DND-41 (cell line): ENCODE results near the gene TTC16.

Experiments used
- ATAC-seq: fragments of 200-7000 bp; cut with Tn5 transposase; 3 replicates; pipeline ENCODE4 v1.9.1; 2021; ENCODE audit warnings: low read depth; ENCODE audit not compliant: insufficient read depth
- DNase-seq: peaks from one replicate; pipeline ENCODE4 v3.0.0-alpha.2; 2020
- H2AFZ ChIP-seq: 2 replicates; pipeline ENCODE4 v1.6.0; 2012; ENCODE audit warnings: low read depth, low read length
- H3K27ac ChIP-seq: 2 replicates; pipeline ENCODE4 v1.5.1; 2012; ENCODE audit warnings: low read length, inconsistent platforms
- H3K27me3 ChIP-seq: fragments of 200-600 bp; sonication (generic); 2 replicates; pipeline ENCODE4 v1.6.0; 2012; ENCODE audit warnings: low read length, mild to moderate bottlenecking, inconsistent platforms; ENCODE audit not compliant: insufficient read depth, poor library complexity
- H3K36me3 ChIP-seq: 2 replicates; pipeline ENCODE4 v1.5.1; 2012; ENCODE audit warnings: low read length, inconsistent platforms; ENCODE audit not compliant: insufficient read depth
- H3K4me1 ChIP-seq: 2 replicates; pipeline ENCODE4 v1.5.1; 2012; ENCODE audit warnings: mild to moderate bottlenecking, low read length; ENCODE audit not compliant: insufficient read depth
- H3K4me2 ChIP-seq: 2 replicates; pipeline ENCODE4 v1.6.0; 2012; ENCODE audit warnings: mild to moderate bottlenecking, moderate library complexity, low read length, inconsistent platforms; ENCODE audit not compliant: insufficient read depth
- H3K4me3 ChIP-seq, 2 experiments: fragments of 200-600 bp in 1 of 2; shearing (Covaris generic) in 1 of 2; 2 replicates each; pipeline ENCODE4 v1.5.1; 2012 to 2016; ENCODE audit warnings: inconsistent platforms in 2 of 2, low read length in 2 of 2, mild to moderate bottlenecking in 2 of 2, low read depth in 1 of 2, moderate library complexity in 1 of 2
- H3K79me2 ChIP-seq: 2 replicates; pipeline ENCODE4 v1.6.0; 2012; ENCODE audit warnings: low read length, inconsistent platforms; ENCODE audit not compliant: insufficient read depth
- H3K9ac ChIP-seq: 2 replicates; pipeline ENCODE4 v1.6.0; 2012; ENCODE audit warnings: low read depth, mild to moderate bottlenecking, inconsistent platforms, low read length, moderate library complexity
- H3K9me3 ChIP-seq: 2 replicates; pipeline ENCODE4 v1.5.1; 2012; ENCODE audit warnings: low read length, moderate library complexity, mild to moderate bottlenecking, inconsistent platforms; ENCODE audit not compliant: insufficient read depth, severe bottlenecking
- H4K20me1 ChIP-seq: 2 replicates; pipeline ENCODE4 v1.6.0; 2012; ENCODE audit warnings: low read length; ENCODE audit not compliant: insufficient read depth
- CTCF ChIP-seq: IDR thresholded peaks from 2 replicates; pipeline ENCODE4 v1.5.1; 2012; ENCODE audit warnings: borderline replicate concordance, low read length, moderate library complexity, mild to moderate bottlenecking; ENCODE audit not compliant: poor library complexity, severe bottlenecking; ENCODE audit errors: extremely low read depth
- EZH2 ChIP-seq: IDR thresholded peaks from 3 replicates; pipeline ENCODE4 v1.6.1; 2012; ENCODE audit warnings: borderline replicate concordance, low read depth, mild to moderate bottlenecking, moderate library complexity, low read length, inconsistent platforms; ENCODE audit not compliant: severe bottlenecking

TTC16 gene

GRCh38 chr9:127716412-127716811 is 533 bp downstream of the TTC16 start:
- no peak overlapping the region for H3K27ac ChIP-seq

GRCh38 chr9:127717766-127718165 is 1.9 kb downstream of the TTC16 start:
- TF ChIP-seq CTCF (no peak), EZH2 (no peak)
- no peaks in the 10 kb centered on the region for H3K36me3 ChIP-seq
- no peak overlapping the region for H3K4me2 ChIP-seq
- H3K4me3 ChIP-seq = no peak overlapping the region
- DNase-seq (no peak), ATAC-seq (no peak)
- no peak overlapping the region for H3K27ac ChIP-seq
- no peaks in the 10 kb centered on the region; the same call in 1 of the 2 replicates for H4K20me1 ChIP-seq
- peaks cover 42% of the 10 kb centered on the region for H3K4me1 ChIP-seq
- H3K79me2 ChIP-seq = no peaks in the 10 kb centered on the region
- no peaks in the 10 kb centered on the region for H3K27me3 ChIP-seq
- no peak overlapping the region for H3K9ac ChIP-seq
- H2AFZ ChIP-seq = no peak overlapping the region
- no peaks in the 10 kb centered on the region for H3K9me3 ChIP-seq

More at GRCh38 chr9:127716412-127716811, 533 bp downstream of the TTC16 start:
- Histone ChIP-seq H2AFZ (no peak overlapping the region), H3K4me1 (peaks cover 50% of the 10 kb centered on the region), H3K9ac (peak overlapping the region; percentile 60; the same call in 1 of the 2 replicates), H3K79me2 (no peaks in the 10 kb centered on the region), H3K36me3 (no peaks in the 10 kb centered on the region), H3K27me3 (no peaks in the 10 kb centered on the region), H4K20me1 (peaks cover 12% of the 10 kb centered on the region), H3K9me3 (no peaks in the 10 kb centered on the region), H3K4me2 (peak overlapping the region; percentile 77), H3K4me3 (peak overlapping the region; percentile 44 to 77; a peak in 3 of 4 replicates)
- DNase-seq (no peak), ATAC-seq (no peak)
- TF ChIP-seq CTCF (no peak), EZH2 (no peak)

- peak overlapping the region; percentile 34 for H3K9ac ChIP-seq
- H3K4me2 ChIP-seq = peak overlapping the region; percentile 11; the same call in 1 of the 2 replicates
- 0 out of 2 replicates have a peak overlapping the region, but pooled peaks have one; percentile 0 for H2AFZ ChIP-seq
- H3K79me2 ChIP-seq = no peaks in the 10 kb centered on the region
- DNase-seq = peak; percentile 77
- peaks cover 30% of the 10 kb centered on the region for H3K4me1 ChIP-seq
- H3K36me3 ChIP-seq = no peaks in the 10 kb centered on the region
- peak; percentile 60 for ATAC-seq
- H3K27ac ChIP-seq = peak overlapping the region; percentile 78
- no peak overlapping the region for H3K4me3 ChIP-seq
- no peaks in the 10 kb centered on the region for H3K9me3 ChIP-seq
- no peaks in the 10 kb centered on the region for H4K20me1 ChIP-seq
- TF ChIP-seq EZH2 (no peak), CTCF (no peak)
- no peaks in the 10 kb centered on the region for H3K27me3 ChIP-seq
These were observed 4.4 kb downstream of the TTC16 start for GRCh38 chr9:127720031-127720864.
